ENCODE results near the gene IFT81.

The IFT81 gene

GRCh38 chr12:110134691-110135411, 10.7 kb downstream of the IFT81 start:
- TF ChIP-seq EGR1 (IDR thresholded peaks at IDR 0.05), result no peak
- TF ChIP-seq, protein P1, sequence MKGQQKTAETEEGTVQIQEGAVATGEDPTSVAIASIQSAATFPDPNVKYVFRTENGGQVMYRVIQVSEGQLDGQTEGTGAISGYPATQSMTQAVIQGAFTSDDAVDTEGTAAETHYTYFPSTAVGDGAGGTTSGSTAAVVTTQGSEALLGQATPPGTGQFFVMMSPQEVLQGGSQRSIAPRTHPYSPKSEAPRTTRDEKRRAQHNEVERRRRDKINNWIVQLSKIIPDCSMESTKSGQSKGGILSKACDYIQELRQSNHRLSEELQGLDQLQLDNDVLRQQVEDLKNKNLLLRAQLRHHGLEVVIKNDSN (IDR thresholded peaks at IDR 0.05), result no peak
- TF ChIP-seq, protein P2, sequence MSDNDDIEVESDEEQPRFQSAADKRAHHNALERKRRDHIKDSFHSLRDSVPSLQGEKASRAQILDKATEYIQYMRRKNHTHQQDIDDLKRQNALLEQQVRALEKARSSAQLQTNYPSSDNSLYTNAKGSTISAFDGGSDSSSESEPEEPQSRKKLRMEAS (IDR thresholded peaks at IDR 0.05), result no peak
- no peak for TF ChIP-seq EP300 (IDR thresholded peaks at IDR 0.05; ENCODE audit: borderline replicate concordance)
- no peak for TF ChIP-seq REST (IDR thresholded peaks at IDR 0.05; ENCODE audit: low read depth)
- TF ChIP-seq TCF12 (IDR thresholded peaks at IDR 0.05; ENCODE audit: low read depth), result no peak
- TF ChIP-seq RAD21 (IDR thresholded peaks at IDR 0.05; ENCODE audit: low read depth), result no peak
- no peak for TF ChIP-seq CREB1 (IDR thresholded peaks at IDR 0.05; ENCODE audit: low read depth)
- no peak for TF ChIP-seq CEBPB (IDR thresholded peaks at IDR 0.05)
- no peak for TF ChIP-seq TAF1 (IDR thresholded peaks at IDR 0.05; ENCODE audit: low read depth)
- TF ChIP-seq NFIC (IDR thresholded peaks at IDR 0.05), result no peak
- no peak for TF ChIP-seq ZBTB7A (IDR thresholded peaks at IDR 0.05; ENCODE audit: low read depth)

- TF ChIP-seq NFIC (IDR thresholded peaks at IDR 0.05), result no peak
- TF ChIP-seq TCF12 (IDR thresholded peaks at IDR 0.05; ENCODE audit: low read depth), result no peak
- TF ChIP-seq, protein P2 (IDR thresholded peaks at IDR 0.05), result no peak
- TF ChIP-seq, protein P1 (IDR thresholded peaks at IDR 0.05), result no peak
- TF ChIP-seq CREB1 (IDR thresholded peaks at IDR 0.05; ENCODE audit: low read depth), result no peak
- no peak for TF ChIP-seq EGR1 (IDR thresholded peaks at IDR 0.05)
These were observed 11.6 kb downstream of the IFT81 start for GRCh38 chr12:110135806-110136205.

DNA sequence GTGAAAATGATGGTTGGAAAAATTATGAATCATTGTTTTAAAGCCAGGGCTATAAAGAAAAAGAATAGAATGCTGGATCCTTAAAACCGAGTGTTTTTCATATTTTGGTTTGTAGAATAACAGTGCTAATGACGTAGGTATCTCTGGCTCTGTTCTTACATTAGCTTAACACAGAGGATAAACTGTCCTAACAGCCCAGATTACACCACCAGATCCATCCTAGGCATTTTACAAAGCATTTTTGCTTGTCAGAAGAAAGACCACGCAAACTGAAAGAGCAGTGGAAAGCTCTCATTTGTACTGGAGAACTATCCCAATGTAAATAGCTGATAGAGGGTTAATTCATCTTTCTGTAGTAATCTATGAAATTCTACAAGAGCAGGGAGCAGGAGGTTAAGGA, 13.6 kb downstream of the IFT81 start:
- TF ChIP-seq EGR1 (IDR thresholded peaks at IDR 0.05) (no peak), CREB1 (IDR thresholded peaks at IDR 0.05; ENCODE audit: low read depth) (no peak), NFIC (IDR thresholded peaks at IDR 0.05) (no peak), CEBPB (IDR thresholded peaks at IDR 0.05) (no peak), REST (IDR thresholded peaks at IDR 0.05; ENCODE audit: low read depth) (no peak), EP300 (IDR thresholded peaks at IDR 0.05; ENCODE audit: borderline replicate concordance) (no peak), ZBTB7A (IDR thresholded peaks at IDR 0.05; ENCODE audit: low read depth) (no peak), YY1 (IDR thresholded peaks at IDR 0.05; ENCODE audit: low read depth) (no peak), TEAD4 (IDR thresholded peaks at IDR 0.05) (no peak), TAF1 (IDR thresholded peaks at IDR 0.05; ENCODE audit: low read depth) (no peak), TCF12 (IDR thresholded peaks at IDR 0.05; ENCODE audit: low read depth) (no peak), FOXM1 (IDR thresholded peaks at IDR 0.05; ENCODE audit: borderline replicate concordance, low read depth) (no peak), RAD21 (IDR thresholded peaks at IDR 0.05; ENCODE audit: low read depth) (no peak)
- TF ChIP-seq, protein P2 (IDR thresholded peaks at IDR 0.05), result no peak
- TF ChIP-seq, protein P1 (IDR thresholded peaks at IDR 0.05), result no peak

- TF ChIP-seq FOXM1 (IDR thresholded peaks at IDR 0.05; ENCODE audit: borderline replicate concordance, low read depth) (no peak), TCF12 (IDR thresholded peaks at IDR 0.05; ENCODE audit: low read depth) (no peak), NFIC (IDR thresholded peaks at IDR 0.05) (no peak), YY1 (IDR thresholded peaks at IDR 0.05; ENCODE audit: low read depth) (no peak), TEAD4 (IDR thresholded peaks at IDR 0.05) (no peak), CREB1 (IDR thresholded peaks at IDR 0.05; ENCODE audit: low read depth) (no peak), REST (IDR thresholded peaks at IDR 0.05; ENCODE audit: low read depth) (no peak), CEBPB (IDR thresholded peaks at IDR 0.05) (no peak), ZBTB7A (IDR thresholded peaks at IDR 0.05; ENCODE audit: low read depth) (no peak), RAD21 (IDR thresholded peaks at IDR 0.05; ENCODE audit: low read depth) (no peak), EGR1 (IDR thresholded peaks at IDR 0.05) (no peak), TAF1 (IDR thresholded peaks at IDR 0.05; ENCODE audit: low read depth) (no peak), EP300 (IDR thresholded peaks at IDR 0.05; ENCODE audit: borderline replicate concordance) (no peak)
- TF ChIP-seq, protein P1 (IDR thresholded peaks at IDR 0.05), result no peak
- TF ChIP-seq, protein P2 (IDR thresholded peaks at IDR 0.05), result no peak
These were observed 17.2 kb downstream of the IFT81 start for GRCh38 chr12:110141389-110141788.

Measured in Ishikawa (cell line).